Activated T-cell treated with anti-CD3 and anti-CD28 coated beads for 1 hour (primary cell): ENCODE data around the gene ARPC1A.
"Not testable (repeated sequence)": the region's sequence is repeated elsewhere in the genome, so short reads cannot be mapped to it uniquely, and the experiment has no call there.

ENCODE experiments used
- DNase-seq: peaks from one replicate; pipeline ENCODE4 v3.0.0-alpha.2; 2020; ENCODE audit warnings: low read depth

Gene ARPC1A

DNA sequence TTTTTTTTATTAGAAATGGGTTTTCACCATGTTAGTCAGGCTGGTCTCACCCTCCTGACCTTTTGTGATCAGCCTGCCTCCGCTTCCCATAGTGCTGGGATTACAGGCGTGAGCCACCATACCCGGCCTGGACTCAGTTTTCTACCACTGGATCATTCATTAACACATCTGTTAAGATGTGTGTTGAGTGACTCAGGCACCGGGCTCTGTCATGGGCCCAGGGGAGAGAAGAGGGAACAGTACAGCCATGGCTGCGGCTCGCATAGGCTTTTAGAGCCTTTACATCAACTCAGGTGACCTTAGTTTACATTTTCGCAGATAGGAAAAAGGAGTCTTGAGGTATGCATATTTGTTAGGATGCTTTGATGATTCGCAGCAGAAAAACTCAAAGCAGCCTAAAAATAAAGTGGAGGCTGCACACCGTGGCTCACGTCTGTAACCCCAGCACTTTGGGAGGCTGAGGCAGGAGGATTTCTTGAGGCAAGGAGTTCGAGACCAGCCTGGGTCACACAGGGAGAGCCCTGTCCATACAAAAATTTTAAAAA lies 45.8 kb downstream of the ARPC1A start:
- no peak for DNase-seq

DNA sequence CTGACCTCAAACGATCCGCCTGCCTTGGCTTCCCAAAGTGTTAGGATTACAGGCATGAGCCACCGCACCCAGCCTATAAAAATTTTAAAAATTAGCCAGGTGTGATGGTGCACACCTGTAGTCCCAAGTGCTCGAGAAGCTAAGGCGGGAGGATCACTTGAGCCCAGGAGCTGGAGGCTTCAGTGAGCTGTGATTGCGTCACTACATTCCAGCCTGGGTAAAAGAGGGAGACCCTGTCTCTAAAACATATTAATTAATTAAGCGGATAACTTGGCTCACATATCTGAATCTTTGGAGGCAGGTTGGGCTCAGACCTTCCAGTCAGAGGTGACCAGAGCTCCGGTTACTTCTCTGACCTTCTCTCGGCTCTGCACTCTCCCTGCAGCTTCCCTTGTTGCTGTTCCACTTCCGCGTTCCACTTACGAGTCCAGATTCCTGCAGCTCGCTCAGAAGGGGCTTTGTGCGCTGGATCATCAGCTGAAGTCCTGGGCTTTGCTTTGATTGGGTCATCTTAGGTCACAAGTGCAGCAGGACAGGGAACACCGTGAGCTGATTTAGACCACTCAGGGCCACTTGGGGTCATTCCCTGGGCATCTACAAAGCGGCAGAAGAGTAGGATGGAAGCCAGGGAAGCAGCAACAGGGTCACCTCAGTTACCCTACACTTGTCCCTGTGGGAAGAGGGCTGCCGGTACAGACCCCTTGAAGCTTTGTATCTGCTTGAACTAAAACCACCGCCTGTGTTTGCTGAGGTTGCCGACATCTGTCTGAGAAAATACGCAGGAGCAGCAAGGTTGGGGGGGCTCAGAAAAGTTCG lies 46.8 kb downstream of the ARPC1A start:
- DNase-seq, result no peak

DNA sequence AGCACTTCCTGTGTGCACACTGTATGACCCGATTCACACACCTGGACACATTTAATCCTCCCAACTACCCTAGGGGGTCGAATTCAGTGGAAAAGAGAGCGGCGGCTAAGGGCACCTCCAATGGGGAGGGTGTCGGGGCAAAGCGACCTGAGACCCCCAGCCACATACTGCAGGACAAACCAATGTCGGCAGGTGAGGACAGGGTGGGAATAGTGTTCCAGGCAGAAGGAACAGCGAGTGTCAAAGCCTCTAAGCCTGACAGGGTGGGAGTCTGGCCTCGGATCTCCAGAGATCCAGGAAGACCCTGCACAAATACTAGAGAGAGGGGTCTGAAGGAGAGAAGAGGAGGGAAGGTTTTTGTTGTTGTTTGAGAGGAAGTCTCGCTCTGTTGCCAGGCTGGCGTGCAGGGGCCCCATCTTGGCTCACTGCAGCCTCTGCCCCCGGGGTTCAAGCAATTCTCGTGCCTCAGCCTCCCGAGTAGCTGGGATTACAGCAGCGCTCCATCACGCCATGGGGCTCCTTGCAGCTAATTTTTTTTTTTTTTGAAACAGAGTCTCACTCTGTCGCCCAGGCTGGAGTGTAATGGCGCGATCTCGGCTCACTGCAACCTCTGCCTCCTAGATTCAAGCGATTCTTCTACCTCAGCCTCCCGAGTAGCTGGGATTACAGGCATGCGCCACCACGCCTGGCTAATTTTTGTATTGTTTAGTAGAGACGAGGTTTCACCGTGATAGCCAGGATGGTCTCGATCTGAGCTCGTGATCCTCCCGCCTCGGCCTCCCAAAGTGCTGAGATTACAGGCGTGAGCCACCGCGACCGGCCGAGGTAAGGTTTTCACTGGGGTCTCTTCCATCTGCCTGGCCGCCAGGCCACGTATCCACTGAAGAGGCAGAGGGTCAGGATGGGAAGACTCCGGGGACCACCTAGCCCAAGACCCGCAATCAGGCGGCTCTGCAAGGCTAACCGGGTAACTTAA lies 47.7 kb downstream of the ARPC1A start:
- DNase-seq, result no peak

DNA sequence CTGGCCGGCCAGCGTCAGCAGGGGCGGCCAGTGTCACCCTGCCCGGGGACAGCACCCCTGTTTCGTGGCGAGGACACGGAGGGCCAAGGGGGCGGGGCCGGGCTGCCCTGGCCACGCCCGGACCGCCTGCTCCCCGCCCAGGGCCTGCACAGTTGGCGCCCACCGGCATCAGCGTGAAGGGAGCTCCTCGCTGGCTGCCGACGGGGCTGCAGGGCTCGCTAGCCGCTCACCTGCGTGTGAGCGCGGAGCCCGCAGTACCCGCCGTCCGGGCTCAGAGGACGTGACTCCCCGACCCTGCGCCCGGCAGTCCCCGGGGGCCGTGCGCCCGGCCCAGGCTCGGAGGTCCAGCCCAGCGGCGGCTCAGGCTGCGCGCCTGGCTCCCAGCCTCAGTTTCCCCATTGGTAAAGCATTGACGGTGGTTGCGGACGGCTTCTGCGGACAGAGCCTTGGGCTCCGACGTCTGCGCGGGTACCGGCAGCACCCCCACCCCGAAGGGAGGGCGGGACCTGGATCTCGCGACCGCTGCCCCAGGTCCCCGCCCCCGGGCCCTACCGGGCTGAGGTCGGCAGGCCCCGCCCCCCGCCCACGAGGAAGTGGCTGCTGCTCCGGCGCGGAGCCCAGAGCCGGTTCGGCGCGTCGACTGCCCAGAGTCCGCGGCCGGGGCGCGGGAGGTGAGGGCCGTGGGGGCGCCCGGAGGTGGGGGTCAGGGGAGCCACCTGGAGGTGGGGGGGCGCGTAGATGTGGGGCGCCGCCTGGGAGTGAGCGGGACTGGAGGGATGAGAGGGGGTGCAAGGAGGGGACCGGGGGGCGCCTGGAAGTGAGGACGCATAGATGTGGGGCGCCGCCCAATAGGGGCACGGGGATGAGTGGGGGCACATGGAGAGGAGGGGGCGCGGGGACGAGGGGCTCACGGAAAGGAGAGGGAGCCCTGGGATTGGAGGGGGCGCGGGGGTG lies 48.7 kb downstream of the ARPC1A start, which contains the start of gene ARPC1B:
Gene ARPC1B (plus strand): TSS at position 620 of the 954 bp plus-strand sequence. CDS start 10,985 bp downstream, outside the sequence.
- DNase-seq, result peak; percentile 79

DNA sequence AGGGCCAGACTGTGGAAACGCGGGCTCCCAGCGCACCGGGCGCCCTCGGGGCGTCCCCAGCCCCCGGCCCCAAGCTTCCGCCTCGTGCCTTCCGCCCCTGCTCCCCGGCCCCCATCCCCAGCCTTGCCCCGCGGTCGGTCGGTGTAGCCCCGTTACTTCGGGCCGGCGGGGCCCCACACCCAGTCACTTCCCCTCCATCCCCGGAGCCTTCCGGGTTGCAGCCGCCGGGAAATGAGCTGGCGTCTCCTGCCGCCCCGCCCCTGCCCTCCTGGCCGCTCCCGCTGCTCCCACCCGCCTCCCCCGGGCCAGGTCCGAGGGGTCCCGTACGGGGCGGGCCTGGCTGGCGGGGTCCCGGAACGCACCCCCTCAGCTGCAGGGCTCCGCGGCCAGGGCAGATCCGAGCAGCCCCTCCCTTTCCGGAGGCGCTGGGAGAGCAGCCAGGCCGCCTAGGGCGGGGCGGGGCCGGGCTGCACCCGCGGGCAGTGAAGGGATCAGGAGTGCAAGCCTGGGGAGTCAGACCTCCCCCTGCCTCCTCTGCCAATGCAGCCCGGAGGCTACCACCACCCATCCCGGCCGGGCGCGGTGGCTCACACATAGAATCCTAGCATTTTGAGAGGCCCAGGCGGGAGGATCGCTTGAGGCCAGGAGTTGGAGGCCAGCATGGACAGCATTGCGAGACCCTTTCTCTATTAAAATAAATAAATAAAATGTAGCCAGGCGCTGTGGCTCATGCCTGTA lies 49.5 kb downstream of the ARPC1A start:
- peak; percentile 41 for DNase-seq

- no peak for DNase-seq
These were observed 53.4 kb downstream of the ARPC1A start for GRCh38 chr7:99379043-99379577.

- DNase-seq, result not testable (repeated sequence)
These were observed 54.0 kb downstream of the ARPC1A start for GRCh38 chr7:99379693-99380031.

DNA sequence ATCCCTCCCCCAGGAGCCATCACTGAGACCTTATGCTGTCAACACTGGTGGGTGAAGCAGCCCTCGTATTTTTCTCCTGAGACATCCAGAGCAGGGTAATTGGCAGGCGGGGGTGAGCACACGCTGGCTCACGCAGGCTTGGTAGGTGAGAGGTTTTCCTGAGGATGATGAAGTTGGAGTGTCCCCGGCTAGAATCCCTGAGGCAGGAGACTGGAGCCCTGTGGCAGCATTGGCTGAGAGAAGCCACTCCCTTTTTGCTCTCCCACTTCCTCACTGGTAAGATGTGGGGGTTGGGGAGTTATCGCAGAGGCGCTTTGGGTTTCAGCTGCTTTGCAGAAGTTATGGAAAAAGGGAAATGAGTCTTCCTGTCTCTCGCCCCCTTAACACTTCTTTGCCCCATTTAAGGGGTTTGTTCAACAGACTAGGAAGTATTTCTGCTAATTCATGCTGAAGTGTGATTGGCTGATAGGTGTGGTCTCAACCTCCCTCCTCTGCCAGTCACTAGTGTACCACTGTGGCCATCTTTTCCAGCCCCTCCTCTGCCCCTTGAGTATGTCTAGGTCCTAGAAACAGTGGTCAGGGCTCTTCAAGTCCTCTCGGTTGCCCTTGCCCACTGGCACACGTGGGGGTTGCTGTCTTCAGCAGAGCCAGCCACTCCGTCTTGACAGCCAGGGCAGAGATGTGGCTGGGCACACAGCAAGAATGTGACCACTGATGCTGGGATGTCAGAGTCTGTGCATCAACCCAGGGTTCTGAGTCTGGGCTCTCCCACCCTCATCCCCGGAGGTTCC lies 54.5 kb downstream of the ARPC1A start:
- DNase-seq, result no peak

- DNase-seq, result peak; percentile 77
These were observed 55.3 kb downstream of the ARPC1A start for GRCh38 chr7:99380823-99381663.

GRCh38 chr7:99381664-99382075 lies 56.0 kb downstream of the ARPC1A start:
- DNase-seq, result no peak

GRCh38 chr7:99383203-99383602 lies 57.5 kb downstream of the ARPC1A start:
- no peak for DNase-seq

GRCh38 chr7:99383791-99384370 lies 58.2 kb downstream of the ARPC1A start:
- no peak for DNase-seq

GRCh38 chr7:99384523-99384922 lies 58.8 kb downstream of the ARPC1A start:
- DNase-seq, result no peak

DNA sequence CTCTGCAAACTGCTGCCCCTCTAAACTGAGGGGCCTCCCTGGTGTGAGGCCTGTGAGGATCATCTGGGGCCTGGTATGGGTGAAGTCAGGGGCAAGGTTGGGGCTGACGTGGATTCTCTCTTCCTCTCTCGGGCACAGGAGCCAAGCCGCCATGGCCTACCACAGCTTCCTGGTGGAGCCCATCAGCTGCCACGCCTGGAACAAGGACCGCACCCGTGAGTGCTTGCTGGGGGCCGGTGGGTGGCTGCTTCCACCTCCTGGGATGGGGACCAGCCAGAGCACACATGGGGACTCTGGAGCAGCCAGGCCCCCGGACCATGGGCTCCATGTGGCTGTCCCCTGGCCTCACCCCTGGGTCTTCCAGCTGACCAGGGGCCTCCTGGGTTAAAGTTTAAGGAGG lies 59.9 kb downstream of the ARPC1A start:
- DNase-seq, result no peak

DNA sequence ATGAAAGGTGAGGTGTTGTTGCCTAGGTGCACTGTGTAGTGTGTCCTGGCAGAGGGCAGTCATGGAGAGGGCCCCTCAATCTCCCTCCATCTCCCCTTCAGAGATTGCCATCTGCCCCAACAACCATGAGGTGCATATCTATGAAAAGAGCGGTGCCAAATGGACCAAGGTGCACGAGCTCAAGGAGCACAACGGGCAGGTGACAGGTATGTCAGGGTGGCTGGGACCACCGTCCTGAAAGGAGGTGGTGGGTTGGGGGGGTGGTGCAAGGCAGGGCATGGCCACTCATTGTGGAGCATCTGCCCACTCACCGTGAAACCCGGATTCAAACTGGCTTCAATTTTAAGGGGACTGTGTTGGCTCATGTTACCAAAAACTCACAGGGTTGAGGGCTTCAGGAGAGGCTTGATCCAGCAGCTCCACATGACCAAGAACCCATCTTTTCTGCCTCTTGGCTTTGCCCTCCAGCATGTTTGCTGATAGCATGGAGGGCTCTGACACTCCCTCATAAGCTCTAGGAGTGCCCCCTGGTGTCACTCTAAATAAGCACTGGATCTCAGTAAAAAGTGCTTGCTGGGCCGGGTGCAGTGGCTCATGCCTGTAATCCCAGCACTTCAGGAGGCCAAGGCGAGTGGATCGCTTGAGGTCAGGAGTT lies 61.0 kb downstream of the ARPC1A start:
- no peak for DNase-seq

- not testable (repeated sequence) for DNase-seq
These were observed 61.5 kb downstream of the ARPC1A start for GRCh38 chr7:99387239-99387635.

GRCh38 chr7:99387912-99388311 lies 62.2 kb downstream of the ARPC1A start:
- no peak for DNase-seq

GRCh38 chr7:99389772-99390171 lies 64.1 kb downstream of the ARPC1A start:
- no peak for DNase-seq
